Large intestine (tissue), 3 donors: ENCODE data around the gene RPUSD4. TPM values are rescaled to one million over a fixed set of nuclear protein-coding genes. Genes with fewer than 3 reads are reported as not detected.

ENCODE experiments used
- DNase-seq, 2 donors: peaks; one replicate each; pipeline versions ENCODE4 v3.0.0 to v3.0.0-alpha.2; 2013
- H3K27ac ChIP-seq: one replicate; pipeline ENCODE4 v1.5.1; 2013; ENCODE audit warnings: low read length
- H3K27me3 ChIP-seq: 2 replicates; pipeline ENCODE4 v1.6.1; 2013; ENCODE audit warnings: low read length; ENCODE audit not compliant: control insufficient read depth, insufficient read depth
- H3K36me3 ChIP-seq: 2 replicates; pipeline ENCODE4 v1.6.1; 2013; ENCODE audit warnings: low read length; ENCODE audit not compliant: control insufficient read depth, insufficient read depth
- H3K4me1 ChIP-seq: one replicate; pipeline ENCODE4 v1.6.1; 2013; ENCODE audit warnings: low read length; ENCODE audit not compliant: control insufficient read depth, insufficient read depth
- H3K4me3 ChIP-seq: one replicate; pipeline ENCODE4 v1.5.1; 2013; ENCODE audit warnings: low read length
- H3K9me3 ChIP-seq: one replicate; pipeline ENCODE4 v1.6.1; 2013; ENCODE audit warnings: mild to moderate bottlenecking, low read depth, low read length, moderate library complexity; ENCODE audit not compliant: control insufficient read depth
- WGBS: methylation state at CpG from one replicate; pipeline ENCODE4 v1.1.5; 2013; ENCODE audit warnings: low lambda C conversion rate; ENCODE audit not compliant: insufficient coverage; 5-methylcytosine and 5-hydroxymethylcytosine counted together
- polyA plus RNA-seq: library from polyadenylated mRNA; unstranded; fragments of 120-200 nt; gene quantifications from one replicate; pipeline ENCODE4 v1.2.1, GENCODE V29; 2013

Gene RPUSD4
- polyA plus RNA-seq, 1 donor: 38.8 TPM

GRCh38 chr11:126185259-126186024 lies 26.0 kb downstream of the RPUSD4 start:
- Histone ChIP-seq H3K4me1 (peaks cover 16% of the 10 kb centered on the region), H3K27me3 (no peaks in the 10 kb centered on the region), H3K27ac (no peak overlapping the region), H3K4me3 (no peak overlapping the region), H3K36me3 (peaks cover 3% of the 10 kb centered on the region), H3K9me3 (no peaks in the 10 kb centered on the region)
- no CpG with 5 or more reads among the region's 26 CpGs for WGBS
- peak; percentile 38 to 58 for DNase-seq

- H3K36me3 ChIP-seq: no peaks in the 10 kb centered on the region
- H3K4me1 ChIP-seq: peaks cover 16% of the 10 kb centered on the region
- H3K27ac ChIP-seq: no peak overlapping the region
- H3K4me3 ChIP-seq: no peak overlapping the region
- no peaks in the 10 kb centered on the region for H3K9me3 ChIP-seq
- H3K27me3 ChIP-seq: no peaks in the 10 kb centered on the region
- WGBS: no CpG with 5 or more reads among the region's 11 CpGs
- no peak for DNase-seq
These were observed 28.5 kb downstream of the RPUSD4 start for GRCh38 chr11:126182787-126183445.

- no peaks in the 10 kb centered on the region for H3K27me3 ChIP-seq
- H3K36me3 ChIP-seq: no peaks in the 10 kb centered on the region
- 100% methylated on average over 1 of the region's 13 CpGs for WGBS
- H3K4me1 ChIP-seq: peaks cover 16% of the 10 kb centered on the region
- no peak for DNase-seq
- H3K4me3 ChIP-seq: no peak overlapping the region
- no peaks in the 10 kb centered on the region for H3K9me3 ChIP-seq
- no peak overlapping the region for H3K27ac ChIP-seq
These were observed 29.3 kb downstream of the RPUSD4 start for GRCh38 chr11:126181939-126182730.

GRCh38 chr11:126176853-126177470 lies 34.5 kb downstream of the RPUSD4 start:
- no peak overlapping the region for H3K4me3 ChIP-seq
- H3K9me3 ChIP-seq: no peaks in the 10 kb centered on the region
- H3K27ac ChIP-seq: no peak overlapping the region
- no peaks in the 10 kb centered on the region for H3K27me3 ChIP-seq
- no peaks in the 10 kb centered on the region for H3K4me1 ChIP-seq
- no peak for DNase-seq
- no peaks in the 10 kb centered on the region for H3K36me3 ChIP-seq
- no CpG with 5 or more reads among the region's 8 CpGs for WGBS

- Histone ChIP-seq H3K36me3 (no peaks in the 10 kb centered on the region), H3K4me1 (no peaks in the 10 kb centered on the region), H3K27me3 (no peaks in the 10 kb centered on the region), H3K4me3 (no peak overlapping the region), H3K27ac (no peak overlapping the region), H3K9me3 (no peaks in the 10 kb centered on the region)
- no CpG with 5 or more reads among the region's 15 CpGs for WGBS
- no peak for DNase-seq
These were observed 36.1 kb downstream of the RPUSD4 start for GRCh38 chr11:126175393-126175792.

- H3K27me3 ChIP-seq: no peaks in the 10 kb centered on the region
- H3K4me3 ChIP-seq: no peak overlapping the region
- H3K4me1 ChIP-seq: no peaks in the 10 kb centered on the region
- no peak for DNase-seq
- H3K36me3 ChIP-seq: no peaks in the 10 kb centered on the region
- H3K9me3 ChIP-seq: no peaks in the 10 kb centered on the region
- no CpG with 5 or more reads among the region's 7 CpGs for WGBS
- H3K27ac ChIP-seq: no peak overlapping the region
These were observed 36.6 kb downstream of the RPUSD4 start for GRCh38 chr11:126174816-126175215.

- WGBS: no CpG with 5 or more reads among the region's 9 CpGs
- no peak for DNase-seq
- Histone ChIP-seq H3K36me3 (no peaks in the 10 kb centered on the region), H3K9me3 (no peaks in the 10 kb centered on the region), H3K4me1 (no peaks in the 10 kb centered on the region), H3K27ac (no peak overlapping the region), H3K27me3 (no peaks in the 10 kb centered on the region), H3K4me3 (no peak overlapping the region)
These were observed 38.2 kb downstream of the RPUSD4 start for GRCh38 chr11:126173257-126173656.

- no peak for DNase-seq
- Histone ChIP-seq H3K4me1 (no peaks in the 10 kb centered on the region), H3K4me3 (no peak overlapping the region), H3K36me3 (no peaks in the 10 kb centered on the region), H3K27me3 (no peaks in the 10 kb centered on the region), H3K27ac (no peak overlapping the region), H3K9me3 (no peaks in the 10 kb centered on the region)
- no CpG with 5 or more reads among the region's 8 CpGs for WGBS
These were observed 38.8 kb downstream of the RPUSD4 start for GRCh38 chr11:126172596-126173038.

GRCh38 chr11:126169291-126169690 lies 42.2 kb downstream of the RPUSD4 start:
- WGBS: no CpG with 5 or more reads among the region's 3 CpGs
- DNase-seq: no peak
- Histone ChIP-seq H3K4me3 (no peak overlapping the region), H3K27me3 (no peaks in the 10 kb centered on the region), H3K36me3 (no peaks in the 10 kb centered on the region), H3K9me3 (peaks cover 3% of the 10 kb centered on the region), H3K27ac (no peak overlapping the region), H3K4me1 (peaks cover 18% of the 10 kb centered on the region)

GRCh38 chr11:126167488-126167887 lies 44.0 kb downstream of the RPUSD4 start:
- WGBS: no CpG with 5 or more reads among the region's 2 CpGs
- Histone ChIP-seq H3K27me3 (no peaks in the 10 kb centered on the region), H3K4me3 (no peak overlapping the region), H3K9me3 (peaks cover 3% of the 10 kb centered on the region), H3K36me3 (no peaks in the 10 kb centered on the region), H3K4me1 (peaks cover 35% of the 10 kb centered on the region), H3K27ac (no peak overlapping the region)
- no peak for DNase-seq
